Endometrial microvascular endothelial cells (primary cell): ENCODE results near the gene CD34. TPM values are rescaled to one million over a fixed set of nuclear protein-coding genes. Genes with fewer than 3 reads are reported as not detected.
"Not testable (repeated sequence)": the region's sequence is repeated elsewhere in the genome, so short reads cannot be mapped to it uniquely, and the experiment has no call there.

ENCODE experiments used
- in situ Hi-C: cut with HindIII; loops from 2 replicates; pipeline ENCODE4 v1.10.0; 2017; ENCODE audit warnings: low sequenced_read_pairs, low pct_unique_long_range_greater_than_20kb; ENCODE audit errors: inconsistent ontology term
- total RNA-seq: library from RNA; depleted of rRNA; stranded (reverse); fragments of >200 nt; gene quantifications from one replicate; pipeline ENCODE4 v1.2.3, GENCODE V29; 2015; ENCODE audit errors: inconsistent ontology term

The CD34 gene
- total RNA-seq, 1 donor from 2014 or later: 22.7 TPM

- in situ Hi-C loops: no loop called here
These were observed 26.5 kb downstream of the CD34 start for GRCh38 chr1:207884266-207885029.

DNA sequence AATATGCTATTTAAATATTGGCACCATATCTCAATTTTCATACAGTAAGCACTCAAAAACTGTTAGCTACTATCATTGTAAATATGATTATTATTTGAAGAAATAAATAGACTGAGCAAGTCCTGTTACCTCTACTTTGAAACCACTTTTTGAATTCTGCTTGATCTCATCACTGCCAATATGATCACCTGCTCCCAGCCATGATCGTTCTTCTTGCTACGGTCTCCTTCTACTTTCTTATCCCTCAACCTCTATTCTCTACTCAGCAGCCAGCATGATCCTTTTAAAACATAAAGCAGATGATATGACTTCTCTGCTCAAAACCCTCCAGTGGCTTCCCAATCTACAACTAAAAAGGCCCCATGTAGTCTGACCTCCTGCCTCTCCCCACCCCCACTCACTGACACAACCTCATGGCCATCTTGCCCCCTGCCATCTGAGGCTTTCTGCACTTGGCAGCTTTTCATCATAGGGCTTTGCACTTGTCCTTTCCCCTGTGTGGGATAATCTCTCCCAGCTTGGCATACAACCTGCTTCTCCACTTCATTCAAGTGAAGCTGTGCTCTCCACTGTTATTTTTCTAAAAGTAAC, 27.2 kb downstream of the CD34 start:
- in situ Hi-C loops: no loop called here

DNA sequence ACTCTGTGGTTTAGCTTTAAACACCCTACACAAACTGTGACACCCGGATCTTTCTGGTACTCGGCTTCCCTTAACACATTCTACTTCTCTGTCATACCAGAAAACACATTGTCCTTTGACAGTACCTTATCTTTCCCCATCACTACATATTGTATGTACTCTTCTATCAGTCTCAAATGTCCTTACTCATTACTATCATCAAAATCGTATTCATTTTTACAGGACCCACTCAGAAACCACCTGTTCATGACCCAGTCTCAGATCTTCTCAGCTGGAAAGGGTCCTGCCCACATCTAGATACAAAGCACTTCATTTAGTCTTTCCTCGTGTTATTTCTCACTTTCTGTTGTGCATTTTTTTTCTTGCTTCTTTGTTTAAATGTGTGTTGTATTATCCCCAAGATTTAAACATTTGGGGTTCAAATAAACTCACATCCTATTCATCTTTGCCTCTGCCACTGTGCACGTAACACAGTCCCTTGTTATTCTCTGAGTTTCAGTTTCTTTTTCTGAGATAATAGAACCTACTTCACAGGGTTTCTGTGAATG, 27.7 kb downstream of the CD34 start:
- in situ Hi-C loops: no loop called here

DNA sequence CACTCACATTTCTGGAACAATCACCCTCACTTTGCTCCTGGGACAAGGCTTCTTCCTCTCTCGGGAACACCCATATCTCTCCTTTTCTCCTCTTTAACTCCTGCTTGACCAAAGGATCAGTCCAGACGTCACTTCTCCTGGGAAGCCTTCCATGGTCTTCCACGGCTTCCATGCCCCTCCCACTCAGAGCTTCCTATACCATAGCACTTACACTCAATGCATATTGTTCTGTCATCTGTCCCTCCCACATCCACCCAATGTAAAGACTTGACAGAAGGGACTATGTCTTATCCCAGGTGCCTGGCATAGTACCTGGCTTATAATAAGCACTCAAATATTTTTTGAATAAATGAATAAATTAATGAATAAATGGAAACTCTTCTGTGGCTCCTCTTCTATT, 28.2 kb downstream of the CD34 start:
- in situ Hi-C loops: no loop called here

GRCh38 chr1:207878939-207879338, 32.0 kb downstream of the CD34 start:
- in situ Hi-C loops: no loop called here

DNA sequence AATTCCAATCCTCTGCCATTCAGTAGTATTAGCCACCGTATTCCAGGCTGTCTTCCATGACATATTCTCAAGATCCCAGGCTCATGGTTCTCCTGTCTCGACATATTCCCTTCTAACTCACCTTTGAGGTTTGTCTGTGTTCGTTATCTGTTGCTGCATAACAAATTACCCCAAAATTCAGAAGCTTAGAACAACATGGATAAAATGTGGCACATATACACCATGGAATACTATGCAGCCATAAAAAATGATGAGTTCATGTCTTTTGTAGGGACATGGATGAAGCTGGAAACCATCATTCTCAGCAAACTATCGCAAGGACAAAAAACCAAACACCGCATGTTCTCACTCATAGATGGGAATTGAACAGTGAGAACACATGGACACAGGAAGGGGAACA, 33.0 kb downstream of the CD34 start:
- in situ Hi-C loops: not testable (repeated sequence)

- in situ Hi-C loops: no loop called here
These were observed 34.8 kb downstream of the CD34 start for GRCh38 chr1:207876131-207876530.

GRCh38 chr1:207875532-207875931, 35.4 kb downstream of the CD34 start:
- in situ Hi-C loops: no loop called here

- in situ Hi-C loops: no loop called here
These were observed 37.7 kb downstream of the CD34 start for GRCh38 chr1:207873055-207873890.

- in situ Hi-C loops: no loop called here
These were observed 38.3 kb downstream of the CD34 start for GRCh38 chr1:207872621-207873020.

- in situ Hi-C loops: no loop called here
These were observed 39.7 kb downstream of the CD34 start for GRCh38 chr1:207871117-207871649.

GRCh38 chr1:207870306-207871031, 40.5 kb downstream of the CD34 start:
- in situ Hi-C loops: no loop called here

- in situ Hi-C loops: no loop called here
These were observed 41.1 kb downstream of the CD34 start for GRCh38 chr1:207869859-207870258.

- in situ Hi-C loops: no loop called here
These were observed 41.9 kb downstream of the CD34 start for GRCh38 chr1:207868774-207869721.

DNA sequence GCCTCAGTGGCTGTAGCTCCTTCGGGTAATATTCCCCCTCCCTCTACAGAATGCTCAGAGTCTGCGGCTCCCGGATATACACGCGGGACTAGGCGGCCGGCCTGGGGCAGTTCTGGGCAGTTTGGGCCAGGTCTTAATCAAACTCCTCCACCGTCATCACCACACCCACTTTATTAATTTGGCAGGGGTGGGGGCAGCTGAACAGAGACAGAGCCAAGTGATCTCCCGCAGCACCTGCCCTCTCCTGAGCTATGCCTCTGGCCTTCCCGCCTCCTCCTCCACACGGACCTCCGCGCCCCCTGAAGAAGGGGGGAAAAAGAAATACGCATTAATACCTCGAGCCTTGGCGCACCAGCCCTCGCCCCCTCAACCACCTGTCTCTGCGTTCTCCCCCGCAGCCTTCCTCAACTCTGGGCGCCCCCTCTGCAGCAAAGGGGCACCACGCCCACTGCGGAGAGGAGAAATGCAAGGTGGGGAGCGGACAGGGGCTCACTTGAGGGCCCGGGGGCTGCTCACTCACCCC, 42.6 kb downstream of the CD34 start:
- in situ Hi-C loops: no loop called here

- in situ Hi-C loops: no loop called here
These were observed 43.5 kb downstream of the CD34 start for GRCh38 chr1:207867136-207868109.
